CD4-positive, alpha-beta T cell (primary cell): ENCODE measurements around the gene EPB41L4B. TPM values are rescaled to one million over a fixed set of nuclear protein-coding genes. Genes with fewer than 3 reads are reported as not detected.

Experiments used
- ATAC-seq: fragments of 200-7000 bp; cut with Tn5 transposase; one replicate; pipeline ENCODE4 v1.10.0; 2022; ENCODE audit warnings: mild to moderate bottlenecking; ENCODE audit not compliant: poor library complexity
- CTCF ChIA-PET: fragments of 350-600 bp; sonication (Branson Sonifier 250); formaldehyde crosslinking; loops from one replicate; lab custom pipeline; 2021; ENCODE audit warnings: antibody characterized with exemption, inconsistent platforms; lab: Charles Lee
- POLR2A ChIA-PET: fragments of 350-600 bp; sonication (Branson Sonifier 250); formaldehyde crosslinking; loops from one replicate; lab custom pipeline; 2021; ENCODE audit warnings: antibody characterized with exemption, inconsistent platforms; lab: Charles Lee
- DNase-seq, 14 experiments: peaks; one replicate each; pipeline ENCODE4 v3.0.0-alpha.2; 2013 to 2020; ENCODE audit warnings: mixed read lengths in 2 of 14
- H3K27ac ChIP-seq, 2 donors: one replicate each; pipeline versions ENCODE4 v1.5.1 to v1.7.0; 2013; ENCODE audit warnings: low read length in 2 of 2, low read depth in 1 of 2, mild to moderate bottlenecking in 1 of 2
- H3K27me3 ChIP-seq, 2 experiments: 1 replicate in 1 of 2; 2 replicates in 1 of 2; pipeline versions ENCODE4 v1.6.1 to v1.7.0; 2013; ENCODE audit warnings: low read length in 2 of 2, control low read depth in 1 of 2, mild to moderate bottlenecking in 1 of 2, moderate library complexity in 1 of 2; ENCODE audit not compliant: insufficient read depth in 2 of 2, control insufficient read depth in 1 of 2
- H3K36me3 ChIP-seq: one replicate; pipeline ENCODE4 v1.6.1; 2013; ENCODE audit warnings: low read length, control low read depth; ENCODE audit not compliant: insufficient read depth
- H3K4me1 ChIP-seq: one replicate; pipeline ENCODE4 v1.6.1; 2013; ENCODE audit warnings: low read length, control low read depth; ENCODE audit not compliant: insufficient read depth
- H3K4me3 ChIP-seq: one replicate; pipeline ENCODE4 v1.5.1; 2013; ENCODE audit warnings: mild to moderate bottlenecking, low read length, moderate library complexity
- H3K9me3 ChIP-seq, 2 experiments: 1 replicate in 1 of 2; 2 replicates in 1 of 2; pipeline versions ENCODE4 v1.6.1 to v1.7.0; 2013; ENCODE audit warnings: low read length in 2 of 2, mild to moderate bottlenecking in 2 of 2, control low read depth in 1 of 2, moderate library complexity in 1 of 2; ENCODE audit not compliant: control insufficient read depth in 1 of 2, insufficient read depth in 1 of 2
- H3K27ac Mint-ChIP-seq: one replicate; pipeline ENCODE4 v1.8.0; 2020; ENCODE audit warnings: mixed read lengths
- H3K27me3 Mint-ChIP-seq: one replicate; pipeline ENCODE4 v1.8.0; 2021; ENCODE audit warnings: mixed read lengths
- H3K36me3 Mint-ChIP-seq: one replicate; pipeline ENCODE4 v1.8.0; 2021; ENCODE audit warnings: low read depth, mixed read lengths
- H3K4me1 Mint-ChIP-seq: one replicate; pipeline ENCODE4 v1.8.0; 2021; ENCODE audit warnings: low read depth, mixed read lengths
- H3K4me3 Mint-ChIP-seq: one replicate; pipeline ENCODE4 v1.8.0; 2020; ENCODE audit warnings: mild to moderate bottlenecking, mixed read lengths
- H3K9me3 Mint-ChIP-seq: one replicate; pipeline ENCODE4 v1.8.0; 2020; ENCODE audit warnings: mixed read lengths
- CTCF ChIP-seq: fragments of 200-600 bp; IDR thresholded peaks from one replicate; pipeline ENCODE4 v1.8.0; 2022; ENCODE audit warnings: antibody characterized with exemption, mild to moderate bottlenecking
- intact Hi-C, 2 experiments: fragments of 100-400 bp; cut with DNase I in 1 of 2; cut with micrococcal nuclease in 1 of 2; formaldehyde crosslinking; loops; one replicate each; pipeline versions ENCODE4 v1.15.1 to v1.9.0; 2023 to 2025; cut with DNase I, micrococcal nuclease
- total RNA-seq, 174 experiments: library from RNA in 2 of 174; stranded (reverse) in 2 of 174; gene quantifications; one replicate each; pipeline ENCODE4 v1.2.3 and lab custom pipeline; 2021 to 2026

The EPB41L4B gene
- total RNA-seq, 2 experiments from 2014 or later: not detected

GRCh38 chr9:109295221-109296130 lies 25.4 kb downstream of the EPB41L4B start:
- intact Hi-C loops: no loop called here
- no peak overlapping the region for H3K27ac ChIP-seq
- ChIA-PET POLR2A (no interaction called here), CTCF (no interaction called here)
- H3K4me1 ChIP-seq: no peaks in the 10 kb centered on the region
- no peaks in the 10 kb centered on the region for H3K27me3 ChIP-seq
- H3K9me3 Mint-ChIP-seq: peaks cover 2% of the 10 kb centered on the region
- H3K9me3 ChIP-seq: no peaks in the 10 kb centered on the region
- H3K4me3 Mint-ChIP-seq: no peak overlapping the region
- ATAC-seq (no peak), DNase-seq (no peak)
- no peak for TF ChIP-seq CTCF
- peaks cover 48% of the 10 kb centered on the region for H3K27me3 Mint-ChIP-seq
- no peak overlapping the region for H3K4me3 ChIP-seq
- peaks cover 10% of the 10 kb centered on the region for H3K4me1 Mint-ChIP-seq
- no peaks in the 10 kb centered on the region for H3K36me3 Mint-ChIP-seq
- H3K36me3 ChIP-seq: no peaks in the 10 kb centered on the region
- H3K27ac Mint-ChIP-seq: no peak overlapping the region

- no peak for ATAC-seq
These were observed 30.5 kb downstream of the EPB41L4B start for GRCh38 chr9:109290385-109290784.

GRCh38 chr9:109289931-109290330 lies 30.9 kb downstream of the EPB41L4B start:
- no peak for TF ChIP-seq CTCF
- H3K36me3 Mint-ChIP-seq: no peaks in the 10 kb centered on the region
- H3K4me3 Mint-ChIP-seq: no peak overlapping the region
- H3K27me3 ChIP-seq: no peaks in the 10 kb centered on the region
- no peaks in the 10 kb centered on the region for H3K36me3 ChIP-seq
- CTCF ChIA-PET: no interaction called here
- H3K4me1 ChIP-seq: no peaks in the 10 kb centered on the region
- no peak for ATAC-seq
- H3K27me3 Mint-ChIP-seq: peaks cover 15% of the 10 kb centered on the region
- H3K27ac Mint-ChIP-seq: no peak overlapping the region
- DNase-seq: no peak
- POLR2A ChIA-PET: no interaction called here
- H3K27ac ChIP-seq: no peak overlapping the region
- no peaks in the 10 kb centered on the region for H3K4me1 Mint-ChIP-seq
- H3K9me3 Mint-ChIP-seq: no peaks in the 10 kb centered on the region
- intact Hi-C loops: no loop called here
- no peak overlapping the region for H3K4me3 ChIP-seq
- no peaks in the 10 kb centered on the region for H3K9me3 ChIP-seq

More at GRCh38 chr9:109290385-109290784, 30.5 kb downstream of the EPB41L4B start:
- TF ChIP-seq CTCF: no peak
- no peaks in the 10 kb centered on the region for H3K9me3 Mint-ChIP-seq
- no peaks in the 10 kb centered on the region for H3K36me3 Mint-ChIP-seq
- Histone ChIP-seq H3K27ac (no peak overlapping the region), H3K27me3 (no peaks in the 10 kb centered on the region), H3K36me3 (no peaks in the 10 kb centered on the region), H3K4me1 (no peaks in the 10 kb centered on the region), H3K4me3 (no peak overlapping the region), H3K9me3 (no peaks in the 10 kb centered on the region)
- DNase-seq: no peak
- CTCF ChIA-PET: no interaction called here
- H3K27ac Mint-ChIP-seq: no peak overlapping the region
- H3K4me1 Mint-ChIP-seq: peaks cover 2% of the 10 kb centered on the region
- peaks cover 19% of the 10 kb centered on the region for H3K27me3 Mint-ChIP-seq
- POLR2A ChIA-PET: no interaction called here
- no peak overlapping the region for H3K4me3 Mint-ChIP-seq
- intact Hi-C loops: no loop called here
